HEK293T (cell line): ENCODE measurements around the gene UBQLN1.

Source experiments
- BHLHE40 ChIP-seq: fragments of 450-650 bp; IDR thresholded peaks from 2 replicates; pipeline ENCODE4 v1.6.1; 2016; ENCODE audit warnings: mild to moderate bottlenecking, moderate library complexity, borderline replicate concordance
- CTBP1 ChIP-seq: fragments of 450-650 bp; IDR thresholded peaks from 2 replicates; pipeline ENCODE4 v1.6.1; 2016; ENCODE audit warnings: borderline replicate concordance
- ELF4 ChIP-seq: fragments of 450-650 bp; IDR thresholded peaks from 2 replicates; pipeline ENCODE4 v1.6.1; 2017; ENCODE audit warnings: antibody characterized with exemption
- FOXA1 ChIP-seq: fragments of 450-650 bp; IDR thresholded peaks from 2 replicates; pipeline ENCODE4 v1.6.1; 2016; ENCODE audit warnings: mild to moderate bottlenecking
- FOXK2 ChIP-seq: fragments of 450-650 bp; IDR thresholded peaks from 2 replicates; pipeline ENCODE4 v1.6.1; 2016; ENCODE audit warnings: mild to moderate bottlenecking
- FOXM1 ChIP-seq: fragments of 450-650 bp; IDR thresholded peaks from 2 replicates; pipeline ENCODE4 v1.6.1; 2017; ENCODE audit warnings: mild to moderate bottlenecking, borderline replicate concordance
- HDGF ChIP-seq: fragments of 450-650 bp; IDR thresholded peaks from 2 replicates; pipeline ENCODE4 v1.6.1; 2017; ENCODE audit warnings: antibody characterized with exemption, borderline replicate concordance
- L3MBTL2 ChIP-seq: fragments of 450-650 bp; conservative IDR thresholded peaks from 2 replicates; pipeline ENCODE4 v1.6.1; 2016; ENCODE audit warnings: mild to moderate bottlenecking
- LEF1 ChIP-seq: fragments of 450-650 bp; IDR thresholded peaks from 2 replicates; pipeline ENCODE4 v1.6.1; 2017; ENCODE audit warnings: mild to moderate bottlenecking, borderline replicate concordance
- NFRKB ChIP-seq: fragments of 450-650 bp; IDR thresholded peaks from 2 replicates; pipeline ENCODE4 v1.6.1; 2016; ENCODE audit warnings: mild to moderate bottlenecking, moderate library complexity
- PKNOX1 ChIP-seq: fragments of 450-650 bp; IDR thresholded peaks from 2 replicates; pipeline ENCODE4 v1.6.1; 2016
- SP1 ChIP-seq: fragments of 450-650 bp; IDR thresholded peaks from 2 replicates; pipeline ENCODE4 v1.6.1; 2017
- SUZ12 ChIP-seq: fragments of 450-650 bp; IDR thresholded peaks from 2 replicates; pipeline ENCODE4 v1.6.1; 2016; ENCODE audit warnings: mild to moderate bottlenecking
- TARDBP ChIP-seq: fragments of 450-650 bp; IDR thresholded peaks from 2 replicates; pipeline ENCODE4 v1.6.1; 2016

DNA sequence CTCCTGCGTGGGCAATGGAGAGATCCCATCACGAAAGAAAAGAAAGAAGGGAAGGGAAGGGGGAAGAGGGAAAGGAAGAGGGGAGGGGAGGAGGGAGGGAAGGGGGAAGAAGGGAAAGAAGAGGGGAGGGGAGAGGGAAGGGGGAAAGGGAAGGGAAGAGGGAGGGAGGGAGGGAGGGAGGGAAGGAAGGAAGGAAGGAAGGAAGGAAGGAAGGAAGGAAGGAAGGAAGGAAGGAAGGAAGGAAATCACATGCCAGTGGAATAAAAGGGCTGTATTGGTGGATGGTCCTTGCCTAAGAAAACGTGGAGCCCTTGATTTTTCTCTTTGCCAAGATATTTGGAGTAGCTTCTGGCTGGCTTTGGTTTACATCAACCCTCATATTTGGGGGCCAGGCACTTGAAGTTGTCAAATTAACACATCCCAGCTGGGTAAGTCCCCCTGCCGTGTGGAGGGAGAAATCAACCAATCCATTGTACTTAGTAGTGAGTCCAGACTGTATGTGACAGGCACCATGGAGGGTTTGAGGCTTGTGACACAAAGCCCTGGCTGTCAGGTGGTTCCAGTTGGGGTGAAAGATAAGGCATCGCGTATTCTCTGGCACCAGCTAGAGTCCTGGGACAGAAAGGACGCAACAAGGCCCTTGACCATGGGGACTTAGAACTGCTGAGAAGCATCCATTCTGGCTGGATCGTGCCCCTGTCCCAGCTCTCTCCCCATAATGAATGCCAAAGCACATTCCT lies 61.1 kb downstream of the UBQLN1 start:
- TF ChIP-seq SUZ12 (no peak), FOXA1 (no peak), PKNOX1 (no peak), CTBP1 (no peak), BHLHE40 (no peak), FOXM1 (no peak), TARDBP (no peak), L3MBTL2 (no peak), FOXK2 (no peak), SP1 (no peak), NFRKB (no peak), ELF4 (no peak), LEF1 (no peak), HDGF (no peak)
